Activated T-cell treated with anti-CD3 and anti-CD28 coated beads for 1 hour (primary cell): ENCODE results near the gene FAM131C.
"Not testable (repeated sequence)": the region's sequence is repeated elsewhere in the genome, so short reads cannot be mapped to it uniquely, and the experiment has no call there.

Experiments
- DNase-seq: peaks from one replicate; pipeline ENCODE4 v3.0.0-alpha.2; 2020; ENCODE audit warnings: low read depth

The FAM131C gene

GRCh38 chr1:16033103-16033632 lies 40.3 kb downstream of the FAM131C start:
- DNase-seq, result not testable (repeated sequence)

DNA sequence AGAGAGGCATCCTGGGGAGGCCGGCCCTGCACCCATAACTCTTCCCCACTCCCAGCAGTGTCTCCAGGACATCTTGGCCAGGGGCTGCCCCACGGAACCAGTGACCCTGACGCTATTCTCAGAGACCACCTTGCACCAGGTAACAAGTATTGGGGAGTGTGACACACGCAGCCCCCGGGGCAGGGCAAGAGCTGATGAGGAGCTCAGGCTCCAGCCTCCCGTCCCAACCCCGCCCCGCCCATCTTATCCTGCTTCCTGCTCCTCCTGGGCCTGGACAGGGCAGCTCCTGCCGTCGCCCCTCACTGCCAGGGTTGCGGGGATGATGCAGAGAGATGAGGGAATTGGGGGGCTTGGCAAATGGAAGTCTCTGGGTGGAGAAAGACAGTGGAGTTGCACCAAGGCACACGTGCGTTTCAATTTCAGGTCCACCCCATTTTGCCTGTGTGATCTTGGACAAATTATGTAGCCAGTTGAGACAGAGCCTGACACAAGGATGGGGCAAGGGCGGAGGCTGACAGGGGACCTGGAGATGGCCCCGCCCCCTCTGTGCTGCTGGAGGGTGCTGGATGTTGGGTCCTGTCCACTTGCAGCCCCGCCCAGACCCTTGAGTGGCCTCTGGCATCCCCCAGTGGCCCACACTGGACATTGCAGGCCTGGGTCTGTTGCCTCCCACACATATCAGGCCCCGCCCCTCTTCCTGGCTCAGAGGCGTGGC lies 40.9 kb downstream of the FAM131C start:
- DNase-seq, result peak; percentile 13

GRCh38 chr1:16031551-16031950 lies 41.9 kb downstream of the FAM131C start:
- no peak for DNase-seq

- DNase-seq, result no peak
These were observed 44.2 kb downstream of the FAM131C start for GRCh38 chr1:16029288-16029687.

DNA sequence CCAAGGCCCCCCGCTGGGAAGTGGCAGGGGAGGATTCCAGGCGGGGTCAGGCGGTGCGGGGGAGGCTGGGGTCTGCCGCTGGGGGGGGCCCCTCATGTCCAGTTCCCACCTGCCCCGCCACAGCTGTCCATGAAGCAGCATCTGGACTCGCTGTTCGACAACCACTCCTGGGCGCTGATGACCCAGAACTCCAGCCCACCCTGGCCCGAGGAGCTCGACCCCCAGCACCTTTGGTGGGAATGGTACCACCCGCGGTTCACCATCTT lies 44.5 kb downstream of the FAM131C start:
- DNase-seq, result not testable (repeated sequence)

- no peak for DNase-seq
These were observed 45.0 kb downstream of the FAM131C start for GRCh38 chr1:16028237-16029002.

DNA sequence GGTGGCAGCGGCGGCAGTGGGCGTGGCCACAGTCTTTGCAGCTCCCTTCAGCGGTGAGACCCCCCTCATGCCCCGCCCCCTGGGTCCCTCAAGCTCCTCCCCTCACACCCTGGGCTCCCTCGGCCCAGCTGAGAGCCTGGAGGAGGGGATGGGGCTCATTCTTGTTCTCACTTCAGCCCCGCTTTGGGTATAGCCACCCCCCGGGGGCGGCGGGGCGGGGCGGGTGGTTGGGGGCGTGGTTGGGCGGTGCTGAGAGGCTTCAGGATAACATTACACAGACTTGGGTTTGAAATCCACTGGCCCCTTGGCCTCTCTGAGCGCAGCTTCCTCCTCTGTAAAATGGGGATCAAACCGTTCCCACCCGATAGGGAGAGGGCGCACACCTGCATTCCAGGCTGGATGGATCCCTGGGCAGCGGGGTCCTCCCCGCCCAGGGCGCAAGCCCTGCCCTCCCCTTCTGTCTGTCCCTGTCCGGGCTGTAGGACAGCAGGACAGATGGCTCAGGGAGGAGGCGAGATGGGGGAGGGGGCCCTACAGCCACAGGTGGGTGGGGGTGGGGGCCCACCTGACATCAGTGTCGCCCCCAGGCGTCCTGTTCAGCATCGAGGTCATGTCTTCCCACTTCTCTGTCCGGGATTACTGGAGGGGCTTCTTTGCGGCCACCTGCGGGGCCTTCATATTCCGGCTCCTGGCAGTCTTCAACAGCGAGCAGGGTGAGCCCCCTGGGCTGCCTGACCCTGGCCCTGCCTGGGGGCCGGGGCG lies 46.5 kb downstream of the FAM131C start:
- peak; percentile 27 for DNase-seq

DNA sequence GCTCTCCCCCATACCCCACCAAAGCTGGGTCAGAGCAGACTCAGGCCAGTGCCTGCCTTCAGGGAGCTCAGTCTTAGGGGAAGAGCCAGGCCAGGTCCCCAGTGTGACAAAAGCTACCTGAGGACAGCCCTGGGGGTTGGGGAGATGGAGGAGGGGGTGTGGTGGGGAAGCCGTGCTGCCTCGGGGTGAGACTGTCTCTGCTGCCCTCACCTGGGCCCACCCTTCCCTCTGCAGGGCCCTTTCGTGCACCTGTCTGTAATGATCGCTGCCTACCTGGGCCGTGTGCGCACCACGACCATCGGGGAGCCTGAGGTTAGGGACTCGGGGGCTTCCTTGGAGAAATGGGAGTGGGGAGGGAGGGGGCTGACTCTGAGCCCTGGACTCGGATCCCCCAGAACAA lies 47.1 kb downstream of the FAM131C start:
- not testable (repeated sequence) for DNase-seq

GRCh38 chr1:16023050-16023653 lies 50.3 kb downstream of the FAM131C start:
- no peak for DNase-seq

DNA sequence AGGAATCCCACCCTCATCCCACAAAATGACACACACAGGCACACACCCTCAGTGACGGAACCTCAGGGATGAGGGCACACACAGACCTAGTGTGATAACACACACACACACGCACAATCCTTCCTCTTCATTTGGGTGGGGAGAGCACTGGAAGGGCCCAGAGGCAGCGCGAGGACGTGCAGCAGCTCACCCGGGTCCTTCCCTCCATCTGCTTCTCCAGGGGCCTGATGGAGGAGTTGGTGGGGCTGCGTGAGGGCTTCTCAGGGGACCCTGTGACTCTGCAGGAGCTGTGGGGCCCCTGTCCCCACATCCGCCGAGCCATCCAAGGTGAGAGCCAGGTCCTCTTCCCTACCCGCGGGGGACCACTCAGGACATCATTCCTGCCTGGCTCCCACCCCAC lies 51.1 kb downstream of the FAM131C start:
- no peak for DNase-seq

- no peak for DNase-seq
These were observed 51.8 kb downstream of the FAM131C start, which contains the start of gene CLCNKA for GRCh38 chr1:16021681-16022080. Gene CLCNKA, plus strand, starts transcription at chr1:16022036. Its CDS starts 584 bp downstream, at chr1:16022620.

GRCh38 chr1:16020878-16021277 lies 52.6 kb downstream of the FAM131C start:
- not testable (repeated sequence) for DNase-seq

DNA sequence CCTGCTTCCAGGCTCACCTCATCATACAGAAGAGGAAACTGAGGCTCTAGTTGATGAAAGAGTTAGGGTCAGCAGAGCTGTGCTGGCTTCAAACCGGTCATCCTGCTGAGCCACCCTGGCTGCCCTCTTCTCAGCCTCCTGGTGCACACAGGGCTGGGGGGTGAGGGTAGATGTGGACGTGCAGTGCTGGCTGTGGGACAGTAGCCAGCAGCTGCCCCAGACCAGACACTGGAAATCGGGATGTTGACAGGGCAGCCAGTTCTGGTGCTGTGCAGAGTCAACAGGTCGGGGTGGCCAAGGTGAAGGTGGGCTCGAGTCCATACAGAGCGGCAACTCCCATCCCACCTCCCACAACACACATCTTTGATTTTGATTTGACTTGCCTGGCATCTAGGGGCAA lies 53.1 kb downstream of the FAM131C start:
- no peak for DNase-seq

GRCh38 chr1:16019644-16020277 lies 53.7 kb downstream of the FAM131C start:
- no peak for DNase-seq

GRCh38 chr1:16018749-16019643 lies 54.5 kb downstream of the FAM131C start:
- DNase-seq, result no peak

DNA sequence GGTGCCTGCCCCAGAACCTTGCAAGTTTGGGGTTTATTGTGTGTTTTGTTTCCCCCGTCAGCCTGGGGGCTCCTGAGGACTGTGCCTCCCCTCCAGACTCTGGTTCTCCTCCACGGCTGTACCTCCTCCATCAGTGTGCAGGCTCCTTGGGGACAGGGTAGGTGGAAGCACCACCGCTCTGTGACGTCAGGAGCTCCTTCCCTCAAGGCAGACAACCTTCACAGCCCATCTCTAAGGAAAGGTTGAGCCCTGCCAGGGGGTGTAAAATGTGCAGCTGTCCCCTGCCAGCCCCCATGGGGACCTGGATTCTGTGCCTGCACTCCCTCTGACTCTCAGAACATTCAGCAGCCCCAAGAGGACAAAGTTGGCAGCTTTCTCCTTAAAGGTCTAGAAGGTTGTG lies 55.1 kb downstream of the FAM131C start:
- DNase-seq, result no peak

DNA sequence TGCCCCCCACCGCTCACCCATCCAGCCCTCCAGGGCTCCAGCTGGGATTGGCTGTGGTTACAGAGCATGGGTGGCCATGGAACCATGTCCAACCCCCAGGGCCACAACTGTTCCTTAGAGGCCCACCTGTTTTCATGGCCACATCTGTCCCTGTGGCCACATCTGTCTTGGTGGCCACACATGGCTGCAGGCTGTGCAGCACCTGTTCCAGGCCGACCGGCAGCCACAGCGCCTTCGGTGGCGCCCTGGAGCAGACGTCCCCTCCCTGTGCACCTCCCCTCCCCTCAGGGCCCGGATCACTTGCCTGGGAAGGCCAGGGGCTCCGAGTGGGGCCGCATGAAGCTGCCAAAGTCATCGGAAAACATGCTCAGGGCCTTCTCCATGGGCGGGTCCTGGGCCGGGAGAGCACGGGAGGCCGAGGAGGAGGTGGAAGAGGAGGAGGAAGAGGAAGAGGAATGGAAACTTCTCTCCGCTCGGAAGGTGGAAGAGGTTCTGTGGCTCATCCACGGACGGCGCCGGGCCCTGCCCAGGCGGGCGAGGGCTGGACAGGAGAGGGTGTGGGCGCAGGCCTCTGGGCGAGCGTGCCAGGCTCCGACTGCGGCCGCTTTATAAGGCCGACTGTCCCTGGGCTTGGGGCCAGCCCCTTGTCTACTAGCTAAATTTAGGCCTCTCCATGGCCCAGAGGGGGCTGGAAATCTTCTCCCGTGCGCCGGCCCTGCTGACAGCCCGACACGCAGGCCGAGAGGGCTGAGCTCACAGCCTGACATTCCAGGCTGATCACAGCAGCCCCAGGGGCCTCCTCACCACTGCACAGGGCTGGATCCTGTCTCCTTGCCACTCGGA lies 55.8 kb downstream of the FAM131C start, which contains the start of gene HSPB7:
Gene HSPB7, minus strand, starts transcription at position 583 of the 843 bp plus-strand sequence. Its CDS starts 80 bp downstream, at position 503.
- no peak for DNase-seq

GRCh38 chr1:16017076-16017460 lies 56.4 kb downstream of the FAM131C start:
- DNase-seq, result no peak
